ENCODE data around the gene GOLGA6L26. TPM values are rescaled to one million over a fixed set of nuclear protein-coding genes. Genes with fewer than 3 reads are reported as not detected.
"Not testable (repeated sequence)": the region's sequence is repeated elsewhere in the genome, so short reads cannot be mapped to it uniquely, and the experiment has no call there.

Gene GOLGA6L26
- total and polyA plus RNA-seq, 2 donors (not counting 3 experiments of a cell fraction or from before 2014, with no cell fraction given) = not detected

DNA sequence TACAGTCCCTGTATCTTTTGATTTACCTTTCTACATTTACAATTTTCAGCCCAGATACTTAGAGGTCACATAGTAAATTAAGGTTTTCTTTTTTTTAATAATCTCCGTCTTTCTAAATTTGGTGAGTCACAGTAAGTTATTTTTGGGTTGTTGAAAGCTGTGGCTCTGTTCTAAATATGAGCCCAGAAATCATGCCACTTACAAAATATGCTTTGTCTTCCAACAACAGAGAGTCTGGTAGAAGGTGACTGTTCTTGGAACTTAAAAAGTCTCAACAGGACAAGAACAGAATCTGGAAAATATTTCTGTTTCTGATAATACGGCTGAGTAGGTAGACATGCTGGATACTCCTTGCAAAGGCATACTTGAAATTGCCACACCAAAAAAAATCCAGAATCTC lies 36.6 kb upstream of the GOLGA6L26 start:
- dilution Hi-C loops (cut with MboI; ENCODE audit: extremely low pct_ligation_motif_present, low sequenced_read_pairs) = no loop called here
- intact Hi-C loops (cut with micrococcal nuclease) = no loop called here
- FAIRE-seq = no peak

DNA sequence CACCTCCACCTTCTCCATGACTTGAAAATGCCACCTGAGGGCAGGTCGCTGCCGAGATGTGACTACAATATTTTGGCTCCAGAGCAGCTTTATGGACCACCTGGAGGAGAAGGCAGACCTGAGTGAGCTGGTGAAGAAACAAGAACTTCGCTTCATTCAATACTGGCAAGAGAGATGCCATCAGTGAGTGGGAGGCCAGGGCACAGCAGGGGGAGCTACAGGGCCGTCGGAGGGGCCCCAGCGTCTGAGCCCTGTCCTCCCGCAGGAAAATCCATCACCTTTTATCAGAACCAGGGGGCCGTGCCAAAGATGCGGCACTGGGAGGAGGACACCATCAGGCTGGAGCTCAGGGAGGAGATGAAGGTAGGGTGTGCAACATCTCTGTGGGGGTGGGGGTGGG lies 30.3 kb upstream of the GOLGA6L26 start:
- H4K20me1 ChIP-seq (replicated peaks; ENCODE audit: control insufficient read depth, extremely low read depth, insufficient read depth, low read length); H3K9ac ChIP-seq (replicated peaks; ENCODE audit: extremely low read depth, insufficient read depth, low read length); H3K4me1 ChIP-seq (ENCODE audit: control insufficient read depth, extremely low read depth, insufficient read depth, low read length); H3K4me3 ChIP-seq (replicated peaks in 1 of 3; ENCODE audit: insufficient read depth in 1 of 3, low read depth in 1 of 3, low read length in 3 of 3); H3K27me3 ChIP-seq (ENCODE audit: control insufficient read depth in 2 of 2, insufficient read depth in 2 of 2, low read length in 2 of 2); POLR2A ChIA-PET; CTCF ChIA-PET; FAIRE-seq; H3K9me3 ChIP-seq (replicated peaks; ENCODE audit: control insufficient read depth, insufficient read depth, low read length); DNase-seq (ENCODE audit: low read depth, low spot score); H3K79me2 ChIP-seq (ENCODE audit: control insufficient read depth, insufficient read depth, low read length); BruUV-seq (replicated peaks); H3K4me2 ChIP-seq (ENCODE audit: insufficient read depth, low read length); H3K9me1 ChIP-seq (replicated peaks; ENCODE audit: control insufficient read depth, extremely low read depth, insufficient read depth, low read length); dilution Hi-C loops (cut with MboI; ENCODE audit: extremely low pct_ligation_motif_present, low sequenced_read_pairs); H3K36me3 ChIP-seq (ENCODE audit: control insufficient read depth in 2 of 2, extremely low read depth in 1 of 2, insufficient read depth in 2 of 2, low read length in 2 of 2); H3K27ac ChIP-seq (ENCODE audit: insufficient read depth, low read depth, low read length); H2AFZ ChIP-seq (ENCODE audit: low read depth, low read length); intact Hi-C loops (cut with micrococcal nuclease): not testable (repeated sequence)

More for the DNA sequence above, 36.6 kb upstream of the GOLGA6L26 start:
- Histone ChIP-seq H3K9me1 (replicated peaks; ENCODE audit: control insufficient read depth, extremely low read depth, insufficient read depth, low read length) (no peaks in the 10 kb centered on the region), H3K27ac (ENCODE audit: insufficient read depth, low read depth, low read length) (no peak overlapping the region), H3K9me3 (replicated peaks; ENCODE audit: control insufficient read depth, insufficient read depth, low read length) (no peaks in the 10 kb centered on the region), H4K20me1 (replicated peaks; ENCODE audit: control insufficient read depth, extremely low read depth, insufficient read depth, low read length) (no peaks in the 10 kb centered on the region), H3K9ac (replicated peaks; ENCODE audit: extremely low read depth, insufficient read depth, low read length) (no peak overlapping the region), H3K4me1 (ENCODE audit: control insufficient read depth, extremely low read depth, insufficient read depth, low read length) (no peaks in the 10 kb centered on the region), H3K4me3 (replicated peaks in 1 of 3; ENCODE audit: insufficient read depth in 1 of 3, low read depth in 1 of 3, low read length in 3 of 3) (no peak overlapping the region), H2AFZ (ENCODE audit: low read depth, low read length) (no peak overlapping the region), H3K36me3 (ENCODE audit: control insufficient read depth in 2 of 2, extremely low read depth in 1 of 2, insufficient read depth in 2 of 2, low read length in 2 of 2) (no peaks in the 10 kb centered on the region), H3K4me2 (ENCODE audit: insufficient read depth, low read length) (no peak overlapping the region), H3K27me3 (ENCODE audit: control insufficient read depth in 2 of 2, insufficient read depth in 2 of 2, low read length in 2 of 2) (no peaks in the 10 kb centered on the region), H3K79me2 (ENCODE audit: control insufficient read depth, insufficient read depth, low read length) (no peaks in the 10 kb centered on the region)
- ChIA-PET CTCF (no interaction called here), POLR2A (no interaction called here)
- no peak for DNase-seq (ENCODE audit: low read depth, low spot score)
- BruUV-seq (replicated peaks) = no TSS peak
- TF ChIP-seq POLR2AphosphoS5 (IDR thresholded peaks at IDR 0.05; ENCODE audit: insufficient read depth, low read depth, low read length) = no peak
- TF ChIP-seq, protein P1, sequence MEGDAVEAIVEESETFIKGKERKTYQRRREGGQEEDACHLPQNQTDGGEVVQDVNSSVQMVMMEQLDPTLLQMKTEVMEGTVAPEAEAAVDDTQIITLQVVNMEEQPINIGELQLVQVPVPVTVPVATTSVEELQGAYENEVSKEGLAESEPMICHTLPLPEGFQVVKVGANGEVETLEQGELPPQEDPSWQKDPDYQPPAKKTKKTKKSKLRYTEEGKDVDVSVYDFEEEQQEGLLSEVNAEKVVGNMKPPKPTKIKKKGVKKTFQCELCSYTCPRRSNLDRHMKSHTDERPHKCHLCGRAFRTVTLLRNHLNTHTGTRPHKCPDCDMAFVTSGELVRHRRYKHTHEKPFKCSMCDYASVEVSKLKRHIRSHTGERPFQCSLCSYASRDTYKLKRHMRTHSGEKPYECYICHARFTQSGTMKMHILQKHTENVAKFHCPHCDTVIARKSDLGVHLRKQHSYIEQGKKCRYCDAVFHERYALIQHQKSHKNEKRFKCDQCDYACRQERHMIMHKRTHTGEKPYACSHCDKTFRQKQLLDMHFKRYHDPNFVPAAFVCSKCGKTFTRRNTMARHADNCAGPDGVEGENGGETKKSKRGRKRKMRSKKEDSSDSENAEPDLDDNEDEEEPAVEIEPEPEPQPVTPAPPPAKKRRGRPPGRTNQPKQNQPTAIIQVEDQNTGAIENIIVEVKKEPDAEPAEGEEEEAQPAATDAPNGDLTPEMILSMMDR (IDR thresholded peaks at IDR 0.05; ENCODE audit: extremely low read depth in 1 of 2, insufficient read depth in 1 of 2, low read depth in 1 of 2, low read length in 2 of 2) = no peak
- TF ChIP-seq EZH2 (IDR thresholded peaks at IDR 0.05; ENCODE audit: borderline replicate concordance, low read depth, low read length, severe bottlenecking) = no peak

DNA sequence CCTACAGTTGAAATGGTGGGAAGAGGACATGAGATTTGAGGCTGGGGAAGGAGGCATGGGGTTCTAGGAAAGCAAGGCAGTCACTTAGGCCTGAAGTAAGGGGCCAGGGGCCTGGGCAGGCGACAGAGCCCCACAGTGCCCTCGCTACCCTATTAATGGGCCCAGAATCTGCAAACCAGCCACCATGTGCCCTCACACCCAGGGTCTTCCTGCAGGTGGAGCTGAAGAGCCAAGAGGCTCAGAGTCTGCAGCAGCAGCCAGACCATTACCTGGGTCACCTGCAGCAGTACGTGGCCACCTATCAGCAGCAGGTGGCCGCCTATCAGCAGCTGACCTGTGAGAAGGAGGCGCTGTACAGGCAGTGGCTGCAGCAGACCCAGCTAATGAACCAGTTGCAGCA lies 28.6 kb upstream of the GOLGA6L26 start:
- H3K4me1 ChIP-seq (ENCODE audit: control insufficient read depth, extremely low read depth, insufficient read depth, low read length) = not testable (repeated sequence)

More for the DNA sequence above, 28.6 kb upstream of the GOLGA6L26 start:
- H3K27ac ChIP-seq (ENCODE audit: insufficient read depth, low read depth, low read length); H3K79me2 ChIP-seq (ENCODE audit: control insufficient read depth, insufficient read depth, low read length); DNase-seq (ENCODE audit: low read depth, low spot score); BruUV-seq (replicated peaks); H3K9me1 ChIP-seq (replicated peaks; ENCODE audit: control insufficient read depth, extremely low read depth, insufficient read depth, low read length); H3K9me3 ChIP-seq (replicated peaks; ENCODE audit: control insufficient read depth, insufficient read depth, low read length); H3K36me3 ChIP-seq (ENCODE audit: control insufficient read depth in 2 of 2, extremely low read depth in 1 of 2, insufficient read depth in 2 of 2, low read length in 2 of 2); intact Hi-C loops (cut with micrococcal nuclease); H3K27me3 ChIP-seq (ENCODE audit: control insufficient read depth in 2 of 2, insufficient read depth in 2 of 2, low read length in 2 of 2); POLR2A ChIA-PET; CTCF ChIA-PET; FAIRE-seq; dilution Hi-C loops (cut with MboI; ENCODE audit: extremely low pct_ligation_motif_present, low sequenced_read_pairs); H3K4me2 ChIP-seq (ENCODE audit: insufficient read depth, low read length); H3K9ac ChIP-seq (replicated peaks; ENCODE audit: extremely low read depth, insufficient read depth, low read length); H3K4me3 ChIP-seq (replicated peaks in 1 of 3; ENCODE audit: insufficient read depth in 1 of 3, low read depth in 1 of 3, low read length in 3 of 3); H2AFZ ChIP-seq (ENCODE audit: low read depth, low read length); H4K20me1 ChIP-seq (replicated peaks; ENCODE audit: control insufficient read depth, extremely low read depth, insufficient read depth, low read length): not testable (repeated sequence)
